GM12872 (cell line): ENCODE measurements around the gene MUC3A.

ENCODE experiments used
- TF ChIP-seq, protein P1 (sequence below): IDR thresholded peaks from 3 replicates; pipeline ENCODE4 v1.5.1; 2011; ENCODE audit warnings: low read depth, mild to moderate bottlenecking, low read length, moderate library complexity; ENCODE audit not compliant: insufficient read depth

MUC3A gene

DNA sequence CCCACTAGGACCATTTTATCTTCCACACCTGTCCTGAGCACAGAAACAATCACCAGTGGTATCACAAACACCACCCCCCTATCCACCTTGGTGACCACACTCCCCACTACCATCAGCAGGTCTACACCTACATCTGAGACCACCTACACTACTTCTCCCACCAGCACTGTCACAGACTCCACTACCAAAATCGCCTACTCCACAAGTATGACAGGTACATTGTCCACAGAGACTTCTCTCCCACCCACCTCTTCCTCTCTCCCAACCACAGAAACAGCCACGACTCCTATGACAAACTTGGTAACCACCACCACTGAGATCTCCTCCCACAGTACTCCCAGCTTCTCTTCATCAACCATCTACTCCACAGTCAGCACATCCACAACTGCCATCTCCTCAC lies 3.3 kb downstream of the MUC3A start:
- TF ChIP-seq, protein P1, sequence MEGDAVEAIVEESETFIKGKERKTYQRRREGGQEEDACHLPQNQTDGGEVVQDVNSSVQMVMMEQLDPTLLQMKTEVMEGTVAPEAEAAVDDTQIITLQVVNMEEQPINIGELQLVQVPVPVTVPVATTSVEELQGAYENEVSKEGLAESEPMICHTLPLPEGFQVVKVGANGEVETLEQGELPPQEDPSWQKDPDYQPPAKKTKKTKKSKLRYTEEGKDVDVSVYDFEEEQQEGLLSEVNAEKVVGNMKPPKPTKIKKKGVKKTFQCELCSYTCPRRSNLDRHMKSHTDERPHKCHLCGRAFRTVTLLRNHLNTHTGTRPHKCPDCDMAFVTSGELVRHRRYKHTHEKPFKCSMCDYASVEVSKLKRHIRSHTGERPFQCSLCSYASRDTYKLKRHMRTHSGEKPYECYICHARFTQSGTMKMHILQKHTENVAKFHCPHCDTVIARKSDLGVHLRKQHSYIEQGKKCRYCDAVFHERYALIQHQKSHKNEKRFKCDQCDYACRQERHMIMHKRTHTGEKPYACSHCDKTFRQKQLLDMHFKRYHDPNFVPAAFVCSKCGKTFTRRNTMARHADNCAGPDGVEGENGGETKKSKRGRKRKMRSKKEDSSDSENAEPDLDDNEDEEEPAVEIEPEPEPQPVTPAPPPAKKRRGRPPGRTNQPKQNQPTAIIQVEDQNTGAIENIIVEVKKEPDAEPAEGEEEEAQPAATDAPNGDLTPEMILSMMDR: no peak

DNA sequence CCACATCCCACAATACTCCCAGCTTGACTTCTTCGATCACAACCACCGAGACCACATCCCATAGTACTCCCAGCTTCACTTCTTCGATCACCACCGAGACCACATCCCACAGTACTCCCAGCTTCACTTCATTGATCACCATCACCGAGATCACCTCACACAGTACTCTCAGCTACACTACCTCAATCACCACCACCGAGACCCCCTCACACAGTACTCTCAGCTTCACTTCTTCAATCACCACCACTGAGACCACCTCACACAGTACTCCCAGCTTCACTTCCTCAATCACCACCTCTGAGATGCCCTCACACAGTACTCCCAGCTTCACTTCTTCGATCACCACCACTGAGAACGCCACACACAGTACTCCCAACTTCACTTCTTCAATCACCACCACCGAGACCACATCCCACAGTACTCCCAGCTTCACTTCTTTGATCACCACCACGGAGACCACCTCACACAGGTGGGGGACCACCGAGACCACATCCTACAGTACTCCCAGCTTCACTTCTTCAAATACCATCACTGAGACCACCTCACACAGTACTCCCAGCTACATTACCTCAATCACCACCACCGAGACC lies 8.6 kb downstream of the MUC3A start:
- TF ChIP-seq, protein P1: no peak

DNA sequence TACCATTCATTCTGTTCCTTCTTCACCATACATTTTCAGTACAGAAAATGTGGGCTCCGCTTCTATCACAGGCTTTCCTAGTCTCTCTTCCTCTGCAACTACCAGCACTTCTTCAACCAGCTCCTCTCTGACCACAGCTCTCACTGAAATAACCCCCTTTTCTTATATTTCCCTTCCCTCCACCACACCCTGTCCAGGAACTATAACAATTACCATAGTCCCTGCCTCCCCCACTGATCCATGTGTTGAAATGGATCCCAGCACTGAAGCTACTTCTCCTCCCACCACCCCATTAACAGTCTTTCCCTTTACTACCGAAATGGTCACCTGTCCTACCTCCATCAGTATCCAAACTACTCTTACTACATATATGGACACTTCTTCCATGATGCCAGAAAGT lies 10.6 kb downstream of the MUC3A start:
- TF ChIP-seq, protein P1: no peak

DNA sequence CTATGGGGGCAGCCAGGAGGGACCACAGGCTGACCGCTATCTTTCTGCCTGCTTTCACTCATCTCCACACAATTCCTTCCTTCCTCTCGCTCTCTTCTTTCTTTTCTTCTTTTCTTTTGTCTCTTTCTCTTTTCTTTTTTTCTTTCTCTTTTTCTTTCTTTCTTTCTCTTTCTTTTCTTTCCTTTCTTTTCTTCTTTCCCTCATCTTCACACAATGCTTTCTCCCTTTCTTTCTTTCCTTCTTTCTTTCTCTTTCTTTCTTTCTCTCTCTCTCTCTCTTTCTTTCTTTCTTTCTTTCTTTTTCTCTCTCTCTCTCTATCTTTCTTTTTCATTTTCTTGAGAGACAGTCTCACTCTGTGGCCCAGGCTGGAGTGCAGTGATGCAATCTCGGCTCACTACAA lies 13.2 kb downstream of the MUC3A start:
- TF ChIP-seq, protein P1: no peak

DNA sequence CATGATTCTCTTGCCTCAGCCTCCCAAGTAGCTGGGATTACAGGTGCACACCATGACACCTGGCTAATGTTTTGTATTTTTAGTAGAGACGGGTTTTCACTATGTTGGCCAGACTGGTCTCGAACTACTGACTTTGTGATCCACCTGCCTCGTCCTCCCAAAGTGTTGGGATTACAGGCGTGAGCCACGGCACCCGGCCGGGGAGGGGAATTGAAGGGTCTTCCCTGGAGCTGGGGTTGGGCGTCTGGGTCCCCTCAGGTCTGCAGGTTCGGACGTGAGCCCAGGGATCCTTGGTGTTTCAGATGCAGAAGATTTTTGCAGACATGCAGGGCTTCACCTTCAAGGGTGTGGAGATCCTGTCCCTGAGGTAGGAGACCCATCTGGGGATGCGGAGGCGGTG lies 14.1 kb downstream of the MUC3A start:
- TF ChIP-seq, protein P1: no peak

DNA sequence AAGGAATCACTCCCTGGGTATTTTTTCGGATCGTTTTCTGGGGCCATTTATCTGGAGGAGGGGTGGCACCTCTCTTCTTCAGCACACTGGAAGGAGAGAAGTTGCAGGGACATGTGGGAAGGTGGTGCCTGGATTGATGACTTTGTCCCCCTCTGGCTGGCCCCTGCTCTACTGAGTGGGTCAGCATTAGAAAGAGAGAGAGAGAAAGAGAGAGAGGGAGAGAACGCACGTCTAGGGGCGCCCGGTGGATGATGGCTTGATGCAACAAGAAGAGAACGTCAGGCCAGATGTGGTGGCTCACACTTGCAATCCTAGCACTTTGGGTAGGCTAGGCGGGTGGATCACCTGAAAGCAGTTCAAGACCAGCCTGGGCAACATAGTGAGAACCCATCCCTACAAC lies 14.5 kb downstream of the MUC3A start:
- TF ChIP-seq, protein P1: no peak

DNA sequence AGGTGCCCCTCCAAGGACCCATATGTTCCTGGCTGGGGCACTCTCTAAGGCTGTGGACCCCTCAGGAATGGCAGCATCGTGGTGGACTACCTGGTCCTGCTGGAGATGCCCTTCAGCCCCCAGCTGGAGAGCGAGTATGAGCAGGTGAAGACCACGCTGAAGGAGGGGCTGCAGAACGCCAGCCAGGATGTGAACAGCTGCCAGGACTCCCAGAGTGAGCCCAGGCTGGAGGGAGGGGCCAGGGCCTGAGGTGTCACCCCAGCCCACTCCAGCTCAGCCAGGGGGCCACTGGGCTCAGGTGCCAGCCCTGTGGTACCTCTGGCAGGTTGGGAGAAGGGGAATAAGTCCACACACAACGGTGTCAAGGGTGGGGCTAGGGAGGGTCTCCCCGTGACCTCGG lies 15.3 kb downstream of the MUC3A start:
- TF ChIP-seq, protein P1: no peak
